GM10847 (cell line): Measurements from ENCODE around the gene COLEC11.

Experiments used
- POLR2A ChIP-seq: IDR thresholded peaks from 2 replicates; pipeline ENCODE4 v1.6.1; 2011; ENCODE audit not compliant: insufficient read length; ENCODE audit errors: extremely low read depth

COLEC11 gene

GRCh38 chr2:3610881-3611505 lies 16.1 kb downstream of the COLEC11 start:
- no peak for TF ChIP-seq POLR2A

- no peak for TF ChIP-seq POLR2A
These were observed 16.7 kb downstream of the COLEC11 start for GRCh38 chr2:3611589-3611988.

GRCh38 chr2:3612639-3613523 lies 18.0 kb downstream of the COLEC11 start:
- TF ChIP-seq POLR2A: no peak

GRCh38 chr2:3613524-3613905 lies 18.6 kb downstream of the COLEC11 start:
- no peak for TF ChIP-seq POLR2A

- no peak for TF ChIP-seq POLR2A
These were observed 22.4 kb downstream of the COLEC11 start for GRCh38 chr2:3617198-3617890.

GRCh38 chr2:3618367-3618766 lies 23.5 kb downstream of the COLEC11 start:
- TF ChIP-seq POLR2A: no peak

GRCh38 chr2:3619033-3619432 lies 24.1 kb downstream of the COLEC11 start:
- no peak for TF ChIP-seq POLR2A

GRCh38 chr2:3620834-3621233 lies 25.9 kb downstream of the COLEC11 start:
- TF ChIP-seq POLR2A: no peak

- TF ChIP-seq POLR2A: no peak
These were observed 28.1 kb downstream of the COLEC11 start for GRCh38 chr2:3622967-3623366.

- TF ChIP-seq POLR2A: no peak
These were observed 29.3 kb downstream of the COLEC11 start for GRCh38 chr2:3624059-3624794.

- no peak for TF ChIP-seq POLR2A
These were observed 30.3 kb downstream of the COLEC11 start for GRCh38 chr2:3625186-3625585.

- TF ChIP-seq POLR2A: no peak
These were observed 31.4 kb downstream of the COLEC11 start for GRCh38 chr2:3626118-3626811.

GRCh38 chr2:3626812-3627499 lies 32.0 kb downstream of the COLEC11 start:
- no peak for TF ChIP-seq POLR2A

- TF ChIP-seq POLR2A: no peak
These were observed 32.7 kb downstream of the COLEC11 start for GRCh38 chr2:3627500-3628100.
